ENCODE results near the gene CPAMD8. TPM values are rescaled to one million over a fixed set of nuclear protein-coding genes. Genes with fewer than 3 reads are reported as not detected.
A peak's percentile ranks its signal among the peaks of the same experiment; 100 is the strongest.

Gene CPAMD8
- total and polyA plus RNA-seq, 9 of the 15 experiments (the other 6 are each of a cell fraction or from before 2014, with no cell fraction given), result 0.20 to 2.1 (median 1.3) TPM

DNA sequence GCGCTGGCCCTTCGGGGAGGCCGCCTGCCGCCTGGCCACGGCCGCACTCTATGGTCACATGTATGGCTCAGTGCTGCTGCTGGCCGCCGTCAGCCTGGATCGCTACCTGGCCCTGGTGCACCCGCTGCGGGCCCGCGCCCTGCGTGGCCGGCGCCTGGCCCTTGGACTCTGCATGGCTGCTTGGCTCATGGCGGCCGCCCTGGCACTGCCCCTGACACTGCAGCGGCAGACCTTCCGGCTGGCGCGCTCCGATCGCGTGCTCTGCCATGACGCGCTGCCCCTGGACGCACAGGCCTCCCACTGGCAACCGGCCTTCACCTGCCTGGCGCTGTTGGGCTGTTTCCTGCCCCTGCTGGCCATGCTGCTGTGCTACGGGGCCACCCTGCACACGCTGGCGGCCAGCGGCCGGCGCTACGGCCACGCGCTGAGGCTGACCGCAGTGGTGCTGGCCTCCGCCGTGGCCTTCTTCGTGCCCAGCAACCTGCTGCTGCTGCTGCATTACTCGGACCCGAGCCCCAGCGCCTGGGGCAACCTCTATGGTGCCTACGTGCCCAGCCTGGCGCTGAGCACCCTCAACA is 136.6 kb downstream of the CPAMD8 start (continued):
- TF ChIP-seq SLC30A9 (CRISPR knock-in tag; IDR thresholded peaks at IDR 0.05) (no peak), STAT5A (IDR thresholded peaks at IDR 0.05; ENCODE audit: borderline replicate concordance, low read length) (no peak), ZNF644 (tag; IDR thresholded peaks at IDR 0.05; ENCODE audit: low read depth) (peak; percentile 84; the same call in 1 of the 2 replicates), OTX1 (CRISPR knock-in tag; IDR thresholded peaks at IDR 0.05) (peak; percentile 75; the same call in 1 of the 2 replicates), ZNF639 (CRISPR knock-in tag; conservative IDR thresholded peaks at IDR 0.05 in 1 of 2, IDR thresholded peaks at IDR 0.05 in 1 of 2) (peak in 1 of 2 experiments; percentile 68; a peak in 2 of 4 replicates), HSF4 (CRISPR knock-in tag; IDR thresholded peaks at IDR 0.05; ENCODE audit: borderline replicate concordance) (no peak), ZNF609 (CRISPR knock-in tag; IDR thresholded peaks at IDR 0.05; ENCODE audit: borderline replicate concordance) (no peak; the same call in 1 of the 2 replicates), DEAF1 (CRISPR knock-in tag; IDR thresholded peaks at IDR 0.05) (no peak), MEF2A (IDR thresholded peaks at IDR 0.05; ENCODE audit: control insufficient read depth, low read depth, low read length) (no peak), ARID3B (CRISPR knock-in tag; IDR thresholded peaks at IDR 0.05; ENCODE audit: borderline replicate concordance) (no peak), ZNF436 (CRISPR knock-in tag; IDR thresholded peaks at IDR 0.05) (no peak), CREB1 (IDR thresholded peaks at IDR 0.05) (peak; percentile 86), CREB1 (CRISPR knock-in tag; IDR thresholded peaks at IDR 0.05) (peak; percentile 95), MIER1 (IDR thresholded peaks at IDR 0.05; ENCODE audit: low read depth) (no peak), MLLT1 (IDR thresholded peaks at IDR 0.05) (peak in 1 of 2 experiments; percentile 78; a peak in 2 of 4 replicates), DDX20 (tag; IDR thresholded peaks at IDR 0.05; ENCODE audit: low read depth) (no peak)
